Measurements from ENCODE around the gene DIP2C.

The DIP2C gene

GRCh38 chr10:571688-572451 lies 117.6 kb downstream of the DIP2C start:
- no peak for DNase-seq (ENCODE audit: low spot score)

- DNase-seq (ENCODE audit: low spot score), result no peak
Measured at GRCh38 chr10:571166-571565, 118.3 kb downstream of the DIP2C start.

GRCh38 chr10:570628-571163 lies 118.8 kb downstream of the DIP2C start:
- peak; percentile 75 for DNase-seq (ENCODE audit: low spot score)

GRCh38 chr10:569961-570627 lies 119.4 kb downstream of the DIP2C start:
- no peak for DNase-seq (ENCODE audit: low spot score)

GRCh38 chr10:568848-569247 lies 120.6 kb downstream of the DIP2C start:
- no peak for DNase-seq (ENCODE audit: low spot score)

GRCh38 chr10:567869-568268 lies 121.6 kb downstream of the DIP2C start:
- DNase-seq (ENCODE audit: low spot score), result no peak

GRCh38 chr10:566241-566885 lies 123.1 kb downstream of the DIP2C start:
- DNase-seq (ENCODE audit: low spot score), result no peak

GRCh38 chr10:565676-566075 lies 123.8 kb downstream of the DIP2C start:
- DNase-seq (ENCODE audit: low spot score), result no peak

- no peak for DNase-seq (ENCODE audit: low spot score)
Measured at GRCh38 chr10:565146-565545, 124.3 kb downstream of the DIP2C start.

GRCh38 chr10:563827-564226 lies 125.6 kb downstream of the DIP2C start:
- DNase-seq (ENCODE audit: low spot score), result no peak

- no peak for DNase-seq (ENCODE audit: low spot score)
Measured at GRCh38 chr10:562142-562541, 127.3 kb downstream of the DIP2C start.

- no peak for DNase-seq (ENCODE audit: low spot score)
Measured at GRCh38 chr10:561721-562120, 127.7 kb downstream of the DIP2C start.

GRCh38 chr10:560314-560992 lies 129.0 kb downstream of the DIP2C start:
- DNase-seq (ENCODE audit: low spot score), result no peak

- DNase-seq (ENCODE audit: low spot score), result no peak
Measured at GRCh38 chr10:559767-560047, 129.8 kb downstream of the DIP2C start.

- DNase-seq (ENCODE audit: low spot score), result no peak
Measured at GRCh38 chr10:558891-559766, 130.3 kb downstream of the DIP2C start.

GRCh38 chr10:558364-558763 lies 131.1 kb downstream of the DIP2C start:
- DNase-seq (ENCODE audit: low spot score), result no peak

GRCh38 chr10:557792-558328 lies 131.6 kb downstream of the DIP2C start:
- peak; percentile 88 for DNase-seq (ENCODE audit: low spot score)

- DNase-seq (ENCODE audit: low spot score), result no peak
Measured at GRCh38 chr10:556971-557637, 132.4 kb downstream of the DIP2C start.

- DNase-seq (ENCODE audit: low spot score), result no peak
Measured at GRCh38 chr10:555682-556350, 133.7 kb downstream of the DIP2C start.

GRCh38 chr10:555281-555680 lies 134.2 kb downstream of the DIP2C start:
- DNase-seq (ENCODE audit: low spot score), result no peak
